Retinal pigment epithelial cell (primary cell): ENCODE measurements around the gene PIK3R5.

Source experiments
- DNase-seq: peaks from one replicate; pipeline ENCODE4 v3.0.0-alpha.2; 2010; ENCODE audit warnings: low read depth
- H3K4me3 ChIP-seq: 2 replicates; pipeline ENCODE4 v1.5.1; 2011; ENCODE audit warnings: mild to moderate bottlenecking, low read length, control low read depth, moderate library complexity
- TF ChIP-seq, protein P1 (sequence below): conservative IDR thresholded peaks from 2 replicates; pipeline ENCODE4 v1.5.1; 2011; ENCODE audit warnings: low read depth, low read length, control low read depth, inconsistent platforms

Gene PIK3R5

DNA sequence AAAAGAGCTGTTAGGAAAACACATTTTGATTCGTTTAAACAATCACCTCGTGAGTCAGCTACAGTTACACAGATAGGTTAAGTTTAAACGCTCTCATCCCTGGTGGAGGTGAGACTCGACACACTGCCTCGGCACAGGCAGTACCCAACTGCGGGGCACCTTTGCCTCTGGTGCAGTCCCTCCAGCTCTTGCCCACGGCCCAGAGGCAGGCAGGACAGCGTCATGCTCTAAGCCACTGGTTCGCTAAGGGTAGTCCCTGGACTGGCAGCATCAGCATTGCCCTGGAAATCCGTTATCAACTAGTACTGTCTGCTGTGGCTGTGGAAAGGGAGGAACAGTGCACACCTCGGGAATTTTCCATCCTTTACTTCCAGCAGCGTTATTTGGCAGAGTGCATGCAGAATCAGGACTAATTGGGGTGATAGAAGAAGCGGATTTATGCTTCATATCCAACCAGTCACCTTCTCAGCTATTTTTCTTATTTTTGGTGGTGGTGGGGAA lies 94.4 kb downstream of the PIK3R5 start:
- DNase-seq = no peak
- no peak overlapping the region for H3K4me3 ChIP-seq
- TF ChIP-seq, protein P1, sequence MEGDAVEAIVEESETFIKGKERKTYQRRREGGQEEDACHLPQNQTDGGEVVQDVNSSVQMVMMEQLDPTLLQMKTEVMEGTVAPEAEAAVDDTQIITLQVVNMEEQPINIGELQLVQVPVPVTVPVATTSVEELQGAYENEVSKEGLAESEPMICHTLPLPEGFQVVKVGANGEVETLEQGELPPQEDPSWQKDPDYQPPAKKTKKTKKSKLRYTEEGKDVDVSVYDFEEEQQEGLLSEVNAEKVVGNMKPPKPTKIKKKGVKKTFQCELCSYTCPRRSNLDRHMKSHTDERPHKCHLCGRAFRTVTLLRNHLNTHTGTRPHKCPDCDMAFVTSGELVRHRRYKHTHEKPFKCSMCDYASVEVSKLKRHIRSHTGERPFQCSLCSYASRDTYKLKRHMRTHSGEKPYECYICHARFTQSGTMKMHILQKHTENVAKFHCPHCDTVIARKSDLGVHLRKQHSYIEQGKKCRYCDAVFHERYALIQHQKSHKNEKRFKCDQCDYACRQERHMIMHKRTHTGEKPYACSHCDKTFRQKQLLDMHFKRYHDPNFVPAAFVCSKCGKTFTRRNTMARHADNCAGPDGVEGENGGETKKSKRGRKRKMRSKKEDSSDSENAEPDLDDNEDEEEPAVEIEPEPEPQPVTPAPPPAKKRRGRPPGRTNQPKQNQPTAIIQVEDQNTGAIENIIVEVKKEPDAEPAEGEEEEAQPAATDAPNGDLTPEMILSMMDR = no peak

DNA sequence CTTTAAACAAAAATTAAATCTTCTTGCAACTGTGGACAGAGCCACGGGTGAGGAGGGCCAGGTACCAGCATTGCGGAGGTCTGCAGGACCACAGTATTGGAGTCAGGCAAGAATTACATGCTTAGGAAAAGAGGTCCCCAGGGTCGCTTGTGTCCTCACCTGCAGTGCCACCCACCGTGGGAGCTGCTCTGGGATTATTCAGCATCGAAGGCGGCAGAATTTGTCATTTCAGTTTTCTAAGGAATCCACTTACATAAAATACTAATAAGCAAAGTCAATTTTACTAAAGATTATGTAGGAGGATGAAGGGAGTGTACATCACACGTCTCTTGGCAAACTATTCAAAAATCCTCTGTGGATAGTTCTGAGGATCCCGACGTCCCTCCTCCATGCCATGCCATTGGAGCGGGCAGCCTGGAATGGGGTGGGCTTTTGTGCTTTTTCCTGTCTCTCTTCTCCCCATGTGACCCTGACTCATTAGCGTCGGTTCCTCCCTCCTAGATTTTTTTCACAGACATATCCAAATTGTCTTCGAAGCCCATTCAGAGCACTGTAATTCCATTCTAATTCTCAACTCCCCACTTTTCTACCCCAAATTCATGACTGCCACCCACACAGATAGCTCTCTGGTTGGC lies 95.0 kb downstream of the PIK3R5 start:
- TF ChIP-seq, protein P1 = no peak
- no peak for DNase-seq
- no peak overlapping the region for H3K4me3 ChIP-seq

DNA sequence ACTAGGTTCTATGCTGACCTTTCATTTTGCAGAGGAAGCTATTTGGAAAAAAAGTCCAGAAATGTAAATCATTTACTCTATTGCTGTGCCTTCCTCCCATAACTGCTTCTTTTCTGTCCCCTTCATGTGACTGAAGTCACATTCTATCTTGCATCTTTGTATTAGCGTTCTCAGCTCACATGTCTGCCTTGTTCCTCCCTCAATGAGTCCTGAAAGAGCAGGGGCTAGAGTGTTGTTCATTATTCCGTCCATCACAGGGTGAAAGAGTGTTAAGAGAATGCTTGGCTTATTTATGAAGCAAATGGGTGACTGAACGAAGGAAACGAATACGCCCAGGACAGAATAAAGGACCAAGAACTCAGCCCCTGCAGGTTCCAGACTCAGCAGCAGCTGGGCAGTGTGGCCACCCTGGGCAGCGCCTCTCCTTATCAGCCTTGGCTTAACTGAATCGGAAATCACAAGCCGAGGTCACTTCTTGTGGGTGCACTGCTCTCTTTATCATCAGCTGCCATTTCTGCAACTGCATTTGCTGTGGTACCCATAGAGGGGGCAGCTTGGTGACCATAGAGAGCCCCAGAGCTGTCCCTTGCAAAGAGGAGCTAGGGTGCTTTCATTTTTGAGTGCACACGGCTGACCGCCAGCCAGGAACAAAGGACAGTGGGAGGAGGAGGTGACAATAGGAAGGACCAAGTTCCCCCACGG lies 96.2 kb downstream of the PIK3R5 start:
- DNase-seq = no peak
- H3K4me3 ChIP-seq = no peak overlapping the region
- TF ChIP-seq, protein P1 = no peak

DNA sequence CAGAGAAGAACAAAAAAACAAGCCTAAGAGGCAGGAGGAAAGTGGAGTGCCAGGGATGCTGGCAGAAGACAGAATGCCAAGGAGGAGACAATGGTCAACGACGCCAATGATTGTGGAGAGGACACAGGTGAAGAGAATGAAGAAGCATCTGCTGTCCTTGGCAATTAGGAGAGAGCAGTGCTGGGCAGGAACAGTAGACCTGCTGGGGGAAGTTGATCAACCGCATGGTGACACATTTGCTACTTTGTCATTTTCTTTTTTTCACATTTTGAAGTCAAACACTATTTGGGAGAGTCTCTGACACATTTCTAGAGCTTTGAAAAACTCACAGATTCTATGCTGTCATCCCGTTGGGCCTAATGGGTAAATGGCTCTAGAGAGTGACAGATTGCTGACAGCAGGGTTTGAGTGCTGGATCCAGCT lies 97.0 kb downstream of the PIK3R5 start:
- H3K4me3 ChIP-seq = no peak overlapping the region
- TF ChIP-seq, protein P1 = no peak
- no peak for DNase-seq

DNA sequence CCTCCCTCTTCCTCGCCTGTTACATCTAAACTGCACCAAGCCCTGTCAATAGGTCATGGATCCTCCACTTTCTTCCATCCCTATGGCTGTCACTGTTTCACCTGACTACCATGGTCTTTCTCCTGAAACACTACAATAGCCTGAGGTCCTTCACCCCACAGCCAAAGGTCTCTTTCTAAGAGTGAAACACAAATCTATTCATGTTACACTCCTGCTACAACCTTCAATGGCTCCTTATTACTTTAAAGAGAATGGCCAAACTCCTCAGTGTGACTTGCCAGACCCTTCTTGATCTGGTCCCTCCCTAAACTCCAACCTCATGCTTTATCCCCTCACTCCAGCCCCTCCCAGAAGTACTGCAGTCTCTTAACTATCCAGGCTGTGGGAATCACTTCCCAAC lies 97.4 kb downstream of the PIK3R5 start:
- TF ChIP-seq, protein P1 = no peak
- DNase-seq = no peak
- H3K4me3 ChIP-seq = no peak overlapping the region

DNA sequence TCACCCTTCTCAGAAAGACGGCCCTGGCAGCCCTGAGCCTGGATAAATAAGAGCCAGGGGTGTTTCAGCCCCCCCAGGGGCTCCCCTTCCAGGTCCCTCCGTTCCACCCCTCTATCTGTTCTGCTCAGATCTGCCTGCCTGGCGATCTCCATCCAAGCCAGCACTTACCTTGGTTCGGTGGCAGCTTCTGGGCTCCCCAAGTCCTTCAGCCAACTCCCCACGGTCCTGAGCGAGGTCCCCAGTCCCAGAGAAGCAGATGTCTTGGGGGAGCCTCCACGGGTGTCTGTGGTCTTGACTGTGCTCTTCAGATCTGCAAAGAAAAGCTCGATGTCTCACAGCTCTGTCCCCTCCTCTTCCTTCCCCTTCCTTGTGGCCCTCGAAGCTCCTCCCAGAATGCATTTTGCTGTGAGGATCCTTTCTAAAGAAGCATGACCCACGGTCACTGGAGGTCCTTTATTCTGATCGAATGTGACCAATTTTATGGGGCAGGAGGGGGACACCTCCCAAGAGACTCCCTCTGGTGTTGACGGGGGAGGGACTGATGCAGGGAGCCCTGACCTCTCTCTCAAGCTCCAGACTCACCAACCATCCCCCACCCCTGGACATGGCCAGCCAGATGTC lies 98.0 kb downstream of the PIK3R5 start, which contains the start of gene PIK3R6:
Gene PIK3R6, minus strand, starts transcription at position 314 of the 621 bp plus-strand sequence. CDS start 17,880 bp downstream, outside the sequence.
- TF ChIP-seq, protein P1 = no peak
- no peak for DNase-seq
- no peak within 1 kb of the TSS for H3K4me3 ChIP-seq
